ENCODE measurements around the gene CPNE7.

The CPNE7 gene

DNA sequence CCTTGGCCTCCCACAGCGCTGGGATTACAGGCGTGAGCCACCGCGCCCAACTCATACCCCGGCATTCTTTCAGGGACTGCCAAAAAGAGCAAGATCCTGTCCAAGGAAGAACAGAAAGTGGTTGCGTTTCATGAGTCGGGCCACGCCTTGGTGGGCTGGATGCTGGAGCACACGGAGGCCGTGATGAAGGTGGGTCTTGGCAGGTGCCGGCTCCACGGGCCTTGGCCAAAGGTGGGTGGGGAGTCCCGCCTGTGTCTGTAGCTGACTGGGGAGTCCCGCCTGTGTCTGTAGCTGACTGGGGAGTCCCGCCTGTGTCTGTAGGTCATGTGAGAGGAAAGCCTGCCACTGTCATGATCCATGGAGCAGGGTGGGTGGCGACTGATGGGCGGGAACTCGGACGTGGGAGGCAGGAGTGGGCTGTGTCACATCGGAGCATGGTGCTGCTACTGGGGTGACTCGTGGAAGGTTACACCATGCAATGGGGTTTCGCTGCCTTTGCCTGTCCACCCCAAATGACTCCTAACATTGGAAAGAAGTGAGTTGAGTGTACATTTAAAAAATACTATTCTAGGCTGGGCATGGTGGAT is 25.0 kb upstream of the CPNE7 start:
- no peak for FAIRE-seq

DNA sequence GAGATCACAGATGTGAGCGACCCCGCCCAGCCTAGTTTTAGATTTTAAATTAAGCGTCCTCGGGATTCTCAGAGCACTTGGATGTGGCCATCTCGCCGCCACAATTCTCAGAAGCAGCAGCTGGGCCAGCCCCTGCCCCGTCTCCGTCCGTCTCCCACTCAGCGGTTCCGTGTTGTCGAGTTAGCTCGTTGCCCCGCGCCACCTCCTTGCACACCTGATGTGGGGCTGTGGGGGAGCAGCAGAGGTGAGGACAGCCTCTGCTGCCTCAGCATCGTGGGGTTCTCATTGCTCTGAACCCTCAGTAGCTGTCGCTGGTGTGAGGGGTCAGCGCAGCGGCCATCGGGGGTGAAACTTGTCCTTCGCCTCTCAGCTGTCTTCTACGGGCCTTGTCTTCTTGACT is 23.2 kb upstream of the CPNE7 start:
- FAIRE-seq = no peak

DNA sequence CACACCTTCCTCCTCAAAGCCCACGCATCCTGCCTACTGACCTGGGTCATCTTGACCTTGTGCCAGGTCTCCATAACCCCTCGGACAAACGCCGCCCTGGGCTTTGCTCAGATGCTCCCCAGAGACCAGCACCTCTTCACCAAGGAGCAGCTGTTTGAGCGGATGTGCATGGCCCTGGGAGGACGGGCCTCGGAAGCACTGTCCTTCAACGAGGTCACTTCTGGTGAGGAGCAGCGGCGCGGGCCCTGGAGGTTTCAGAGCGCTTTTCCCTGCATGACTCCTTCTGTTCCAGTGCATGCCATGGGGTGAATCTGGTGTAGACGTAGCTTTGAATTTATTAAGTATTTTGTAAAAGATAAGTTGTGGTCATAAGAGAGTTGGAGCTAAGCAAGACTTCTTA is 22.6 kb upstream of the CPNE7 start:
- no peak for FAIRE-seq

DNA sequence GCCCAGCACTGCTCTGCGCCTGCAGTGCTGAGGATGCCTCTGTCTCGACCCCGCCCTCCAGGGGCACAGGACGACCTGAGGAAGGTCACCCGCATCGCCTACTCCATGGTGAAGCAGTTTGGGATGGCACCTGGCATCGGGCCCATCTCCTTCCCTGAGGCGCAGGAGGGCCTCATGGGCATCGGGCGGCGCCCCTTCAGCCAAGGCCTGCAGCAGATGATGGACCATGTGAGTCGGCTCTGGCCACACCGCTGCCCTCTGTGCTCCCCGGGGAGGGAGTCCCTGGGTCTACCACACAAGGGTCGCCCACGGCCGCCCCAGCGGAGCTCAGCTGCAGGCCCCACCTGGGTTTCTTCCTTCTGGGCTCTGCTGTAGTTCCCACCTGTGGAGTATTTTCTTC is 21.8 kb upstream of the CPNE7 start:
- no peak for FAIRE-seq

DNA sequence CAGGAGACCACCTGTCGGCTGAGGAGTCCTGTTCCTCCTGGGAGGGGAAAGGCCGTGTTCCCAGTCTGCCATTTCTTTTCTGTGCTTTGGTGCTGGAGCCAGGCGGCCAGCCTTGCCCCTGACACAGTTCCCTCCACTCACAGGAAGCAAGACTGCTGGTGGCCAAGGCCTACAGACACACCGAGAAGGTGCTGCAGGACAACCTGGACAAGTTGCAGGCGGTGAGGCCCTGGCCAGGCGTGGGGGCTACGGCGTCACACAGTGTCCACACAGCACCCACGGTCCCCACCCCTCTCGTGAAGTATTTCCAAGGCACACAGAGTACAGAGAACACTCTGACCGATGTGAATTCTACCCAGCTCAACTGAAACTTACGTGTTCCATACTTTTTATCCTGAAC is 21.2 kb upstream of the CPNE7 start:
- no peak for FAIRE-seq

DNA sequence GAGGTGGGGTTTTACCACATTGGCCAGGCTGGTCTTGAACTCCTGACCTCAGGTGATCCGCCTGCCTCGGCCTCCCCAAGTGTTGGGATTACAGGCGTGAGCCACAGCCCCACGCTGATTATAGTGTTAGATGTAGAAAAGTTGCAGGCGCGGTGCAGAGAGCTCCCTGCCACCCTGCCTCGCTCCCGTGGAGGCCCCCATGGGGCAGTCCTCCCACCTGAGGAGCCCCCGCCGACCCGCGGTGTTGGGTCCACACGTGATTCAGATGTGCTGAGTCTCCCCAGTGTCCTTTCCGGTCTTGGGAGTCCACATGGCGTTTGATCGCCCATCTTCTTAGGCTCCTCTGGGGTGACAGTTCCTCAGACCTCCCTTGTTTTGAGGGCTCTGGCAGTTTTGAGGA is 20.3 kb upstream of the CPNE7 start:
- no peak for FAIRE-seq

DNA sequence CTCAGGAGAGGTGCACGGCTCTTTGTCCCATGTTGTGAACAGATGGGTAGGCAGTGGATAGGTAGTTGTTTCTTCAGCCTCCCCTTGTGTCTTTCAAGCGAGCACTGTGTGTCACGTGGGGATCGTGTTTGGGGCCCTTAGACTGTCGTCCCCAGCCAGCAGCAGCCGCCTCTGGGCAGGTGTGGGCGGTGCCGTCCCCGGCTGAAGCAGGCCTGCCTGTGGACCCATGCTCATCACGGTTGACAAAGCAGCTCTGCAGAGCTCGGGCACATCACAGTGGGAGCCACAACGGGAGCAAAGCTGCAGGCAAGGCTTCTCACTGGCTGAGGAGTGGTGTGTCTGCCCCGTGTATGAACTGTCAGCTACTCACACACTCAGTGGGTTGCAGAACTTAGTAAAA is 19.8 kb upstream of the CPNE7 start:
- FAIRE-seq = no peak

DNA sequence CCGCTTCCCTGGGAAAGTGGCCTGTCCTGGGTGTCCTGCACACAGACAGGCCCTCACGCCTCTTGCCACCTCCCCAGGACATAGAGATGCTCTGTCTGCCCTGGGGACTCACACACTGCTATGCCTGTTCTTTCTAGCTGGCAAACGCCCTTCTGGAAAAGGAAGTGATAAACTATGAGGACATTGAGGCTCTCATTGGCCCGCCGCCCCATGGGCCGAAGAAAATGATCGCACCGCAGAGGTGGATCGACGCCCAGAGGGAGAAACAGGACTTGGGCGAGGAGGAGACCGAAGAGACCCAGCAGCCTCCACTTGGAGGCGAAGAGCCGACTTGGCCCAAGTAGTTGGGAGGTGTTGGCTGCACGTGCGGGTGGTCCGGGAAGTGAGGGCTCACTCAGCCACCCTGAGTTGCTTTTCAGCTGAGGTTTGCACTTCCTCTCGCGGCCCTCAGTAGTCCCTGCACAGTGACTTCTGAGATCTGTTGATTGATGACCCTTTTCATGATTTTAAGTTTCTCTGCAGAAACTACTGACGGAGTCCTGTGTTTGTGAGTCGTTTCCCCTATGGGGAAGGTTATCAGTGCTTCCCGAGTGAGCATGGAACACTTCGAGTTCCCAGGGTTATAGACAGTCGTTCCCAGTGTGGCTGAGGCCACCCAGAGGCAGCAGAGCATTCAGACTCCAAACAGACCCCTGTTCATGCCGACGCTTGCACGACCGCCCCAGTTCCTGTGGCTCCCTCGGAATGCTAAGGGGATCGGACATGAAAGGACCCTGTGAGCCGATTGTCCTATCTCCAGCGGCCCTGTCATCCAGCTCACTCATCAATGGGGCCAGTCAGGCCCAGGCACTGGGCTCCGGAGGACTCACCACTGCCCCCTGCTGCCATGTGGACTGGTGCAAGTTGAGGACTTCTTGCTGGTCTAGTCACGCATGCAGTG is 18.5 kb upstream of the CPNE7 start:
- FAIRE-seq = no peak

DNA sequence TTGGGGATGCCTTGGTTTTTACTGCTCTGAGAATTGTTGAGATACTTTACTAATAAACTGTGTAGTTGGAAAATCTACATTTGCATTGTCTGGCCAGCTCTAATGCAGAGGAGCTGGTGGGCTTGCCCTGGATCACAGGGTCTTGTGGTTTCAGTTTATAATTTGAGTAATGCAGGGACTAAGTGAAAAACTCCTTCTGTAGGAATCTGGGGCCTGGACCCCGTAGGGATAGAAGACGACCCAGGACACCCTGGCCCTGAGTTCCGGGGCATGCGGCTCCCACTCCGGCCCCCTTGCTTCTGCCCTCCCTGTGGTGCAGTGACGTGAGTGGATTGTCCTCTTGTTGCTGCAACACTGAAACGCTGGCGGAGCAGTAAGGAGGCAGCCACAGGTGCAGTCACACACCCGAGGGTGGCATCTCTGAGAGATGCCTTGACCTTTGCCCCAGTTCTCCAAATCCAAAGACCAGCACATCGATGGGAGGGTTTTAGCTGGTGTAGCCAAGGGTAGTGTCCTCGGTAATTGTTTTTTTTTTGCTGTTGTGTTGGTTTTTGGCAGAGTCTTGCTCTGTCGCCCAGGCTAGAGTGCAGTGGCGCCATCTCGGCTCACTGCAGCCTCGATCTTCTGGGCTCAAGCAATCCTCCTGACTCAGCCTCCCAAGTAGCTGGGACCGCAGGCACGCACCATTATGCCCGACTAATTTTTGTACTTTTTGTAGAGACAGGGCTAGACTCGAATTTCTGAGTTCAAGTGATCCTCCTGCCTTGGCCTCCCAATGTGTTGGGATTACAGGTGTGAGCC is 17.7 kb upstream of the CPNE7 start:
- FAIRE-seq = no peak

DNA sequence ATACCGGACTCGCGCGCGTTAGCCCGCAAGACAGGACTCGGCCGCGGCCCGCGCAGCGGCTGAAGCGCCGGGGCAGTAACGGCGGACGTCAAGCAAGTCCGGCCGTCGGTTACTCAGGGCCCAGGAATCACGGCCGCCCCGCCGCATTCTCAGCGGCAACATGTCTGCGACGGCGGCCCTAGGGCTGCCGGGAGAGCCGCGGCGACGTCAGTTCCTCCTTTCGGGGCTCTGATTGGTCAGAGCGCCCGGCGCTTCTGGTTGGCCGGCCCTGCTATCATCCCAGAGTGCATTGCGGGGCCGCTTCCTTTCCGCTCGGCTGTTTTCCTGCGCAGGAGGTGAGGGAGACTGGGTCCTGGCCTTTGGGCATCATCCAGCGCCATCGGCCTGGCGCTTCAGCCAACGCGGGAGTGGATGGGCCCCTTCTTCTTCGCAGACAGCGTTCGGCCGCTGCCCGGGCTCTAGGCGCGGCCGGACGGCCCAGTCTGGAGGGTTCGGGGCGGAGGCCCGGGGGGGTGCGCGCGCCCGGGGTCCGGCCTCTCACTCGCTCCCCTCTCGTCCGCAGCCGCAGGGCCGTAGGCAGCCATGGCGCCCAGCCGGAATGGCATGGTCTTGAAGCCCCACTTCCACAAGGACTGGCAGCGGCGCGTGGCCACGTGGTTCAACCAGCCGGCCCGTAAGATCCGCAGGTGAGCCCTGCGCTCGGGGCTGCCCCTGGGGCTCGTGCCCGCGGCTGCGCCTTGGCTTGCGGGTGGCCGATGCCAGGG is 15.0 kb upstream of the CPNE7 start, which contains the start of gene RPL13:
Gene RPL13, plus strand, starts transcription at position 305 of the 764 bp plus-strand sequence. Its CDS starts 278 bp downstream, at position 583.
- no peak for FAIRE-seq

DNA sequence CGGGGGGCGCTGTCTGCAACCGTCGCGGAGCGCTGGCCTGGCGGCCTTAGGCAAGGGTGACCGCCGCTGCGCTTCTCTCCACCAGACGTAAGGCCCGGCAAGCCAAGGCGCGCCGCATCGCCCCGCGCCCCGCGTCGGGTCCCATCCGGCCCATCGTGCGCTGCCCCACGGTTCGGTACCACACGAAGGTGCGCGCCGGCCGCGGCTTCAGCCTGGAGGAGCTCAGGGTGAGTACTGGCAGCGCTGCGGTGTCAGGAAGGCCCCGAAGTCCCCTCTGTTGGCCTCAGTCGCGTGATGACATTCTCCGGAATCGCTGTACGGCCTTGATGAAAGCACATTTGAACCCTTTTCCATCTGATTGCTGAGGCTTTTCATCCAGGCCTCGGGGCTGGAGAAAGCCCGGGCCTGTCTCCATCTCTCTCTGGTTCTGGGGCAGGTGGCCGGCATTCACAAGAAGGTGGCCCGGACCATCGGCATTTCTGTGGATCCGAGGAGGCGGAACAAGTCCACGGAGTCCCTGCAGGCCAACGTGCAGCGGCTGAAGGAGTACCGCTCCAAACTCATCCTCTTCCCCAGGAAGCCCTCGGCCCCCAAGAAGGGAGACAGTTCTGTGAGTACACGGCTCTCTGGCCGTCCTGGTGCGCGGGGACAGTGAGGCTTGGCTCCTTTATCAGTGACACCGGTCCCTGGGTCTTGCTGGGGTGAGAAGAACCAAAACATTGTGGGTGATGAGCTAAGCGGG is 14.2 kb upstream of the CPNE7 start:
- FAIRE-seq = no peak

DNA sequence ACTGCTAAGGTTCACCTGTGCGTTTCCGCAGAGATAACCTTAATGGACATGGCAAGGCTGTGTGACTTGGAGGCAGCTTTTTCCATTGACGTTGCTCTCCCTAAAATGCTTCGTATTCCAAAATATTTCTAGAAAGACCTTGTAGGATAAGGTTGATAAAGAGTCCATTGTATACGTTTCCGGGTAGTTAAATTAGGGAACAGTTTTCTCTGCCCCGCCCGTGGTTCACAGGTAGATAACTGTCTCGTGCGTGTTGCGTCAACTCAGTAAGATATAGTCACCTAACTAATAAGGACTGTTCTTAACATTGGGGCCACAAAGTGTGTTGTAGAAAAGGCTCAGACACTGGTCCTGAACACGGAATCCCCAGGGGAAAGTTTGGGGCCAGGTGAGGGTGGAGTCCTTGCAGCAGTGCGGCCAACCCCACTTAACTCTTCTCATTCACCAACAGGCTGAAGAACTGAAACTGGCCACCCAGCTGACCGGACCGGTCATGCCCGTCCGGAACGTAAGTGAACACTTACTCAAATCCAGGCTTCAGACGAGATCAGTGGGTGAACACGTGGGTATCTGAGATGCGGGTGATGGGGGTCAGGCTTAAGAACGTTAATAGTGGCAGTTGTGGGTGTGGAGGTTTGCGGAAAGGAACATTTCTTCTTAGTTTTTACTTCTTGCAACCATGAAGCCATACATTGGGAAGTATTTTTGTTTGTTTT is 13.5 kb upstream of the CPNE7 start:
- FAIRE-seq = no peak

DNA sequence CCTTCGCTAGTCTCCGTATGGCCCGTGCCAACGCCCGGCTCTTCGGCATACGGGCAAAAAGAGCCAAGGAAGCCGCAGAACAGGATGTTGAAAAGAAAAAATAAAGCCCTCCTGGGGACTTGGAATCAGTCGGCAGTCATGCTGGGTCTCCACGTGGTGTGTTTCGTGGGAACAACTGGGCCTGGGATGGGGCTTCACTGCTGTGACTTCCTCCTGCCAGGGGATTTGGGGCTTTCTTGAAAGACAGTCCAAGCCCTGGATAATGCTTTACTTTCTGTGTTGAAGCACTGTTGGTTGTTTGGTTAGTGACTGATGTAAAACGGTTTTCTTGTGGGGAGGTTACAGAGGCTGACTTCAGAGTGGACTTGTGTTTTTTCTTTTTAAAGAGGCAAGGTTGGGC is 12.6 kb upstream of the CPNE7 start:
- no peak for FAIRE-seq

DNA sequence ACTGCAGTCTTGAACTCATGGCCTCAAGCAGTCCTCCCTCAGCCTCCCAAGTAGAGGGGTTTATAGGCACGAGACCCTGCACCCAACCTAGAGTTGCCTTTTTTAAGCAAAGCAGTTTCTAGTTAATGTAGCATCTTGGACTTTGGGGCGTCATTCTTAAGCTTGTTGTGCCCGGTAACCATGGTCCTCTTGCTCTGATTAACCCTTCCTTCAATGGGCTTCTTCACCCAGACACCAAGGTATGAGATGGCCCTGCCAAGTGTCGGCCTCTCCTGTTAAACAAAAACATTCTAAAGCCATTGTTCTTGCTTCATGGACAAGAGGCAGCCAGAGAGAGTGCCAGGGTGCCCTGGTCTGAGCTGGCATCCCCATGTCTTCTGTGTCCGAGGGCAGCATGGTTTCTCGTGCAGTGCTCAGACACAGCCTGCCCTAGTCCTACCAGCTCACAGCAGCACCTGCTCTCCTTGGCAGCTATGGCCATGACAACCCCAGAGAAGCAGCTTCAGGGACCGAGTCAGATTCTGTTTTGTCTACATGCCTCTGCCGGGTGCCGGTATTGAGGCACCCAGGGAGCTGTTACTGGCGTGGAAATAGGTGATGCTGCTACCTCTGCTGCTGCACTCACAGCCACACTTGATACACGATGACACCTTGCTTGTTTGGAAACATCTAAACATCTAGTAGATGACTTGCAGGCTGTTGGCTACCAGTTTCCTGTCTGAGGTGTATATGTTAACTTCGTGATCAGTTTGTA is 11.7 kb upstream of the CPNE7 start:
- FAIRE-seq = no peak

DNA sequence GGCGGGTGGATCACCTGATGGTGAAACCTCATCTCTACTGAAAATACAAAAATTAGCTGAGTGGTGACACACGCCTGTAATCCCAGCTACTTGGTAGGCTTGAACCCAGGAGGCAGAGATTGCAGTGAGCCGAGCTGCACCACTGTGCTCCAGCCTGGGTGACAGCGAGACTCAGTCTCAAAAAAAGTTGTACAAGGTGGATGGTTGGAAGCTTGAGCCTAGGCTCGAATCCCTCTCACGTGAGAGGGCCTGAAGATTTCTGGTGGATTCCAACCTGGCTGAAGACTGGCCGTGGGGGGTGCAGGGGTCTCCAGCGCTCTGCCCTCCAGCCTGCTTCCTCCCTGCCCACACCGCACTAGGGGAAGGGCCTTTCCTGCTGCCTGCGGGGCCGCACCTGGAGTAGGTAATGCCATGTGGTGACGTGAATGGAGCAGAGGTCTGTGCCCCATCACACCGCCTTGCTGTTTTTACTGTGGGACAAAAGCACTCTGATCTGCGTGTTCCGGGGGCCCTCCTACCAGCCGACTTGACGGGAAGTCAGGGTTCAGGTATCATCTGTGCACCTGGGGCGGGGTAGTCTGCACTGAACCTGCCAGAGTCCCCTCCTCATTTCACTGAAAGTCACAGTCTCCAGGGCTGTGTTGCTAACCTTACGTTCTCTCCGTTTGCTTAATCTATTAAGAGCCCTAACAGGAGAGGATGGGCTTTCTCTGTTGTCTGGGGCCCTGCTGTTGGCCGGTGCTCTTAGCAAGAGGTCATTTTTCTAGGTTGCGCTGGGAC is 10.9 kb upstream of the CPNE7 start:
- FAIRE-seq = no peak

DNA sequence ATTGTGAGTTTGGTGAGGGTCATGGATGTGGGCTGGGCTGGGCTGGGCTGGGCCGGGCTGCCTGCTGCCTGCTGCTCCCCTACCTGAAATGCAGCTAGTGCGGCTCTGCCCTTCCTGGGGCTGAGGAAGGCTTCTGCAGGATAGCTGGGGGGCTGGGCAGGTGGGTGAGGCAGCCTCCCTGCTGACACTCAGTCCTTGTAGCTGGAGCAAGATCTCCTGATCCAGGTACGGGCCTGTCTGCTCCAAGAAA is 10.4 kb upstream of the CPNE7 start:
- FAIRE-seq = no peak

DNA sequence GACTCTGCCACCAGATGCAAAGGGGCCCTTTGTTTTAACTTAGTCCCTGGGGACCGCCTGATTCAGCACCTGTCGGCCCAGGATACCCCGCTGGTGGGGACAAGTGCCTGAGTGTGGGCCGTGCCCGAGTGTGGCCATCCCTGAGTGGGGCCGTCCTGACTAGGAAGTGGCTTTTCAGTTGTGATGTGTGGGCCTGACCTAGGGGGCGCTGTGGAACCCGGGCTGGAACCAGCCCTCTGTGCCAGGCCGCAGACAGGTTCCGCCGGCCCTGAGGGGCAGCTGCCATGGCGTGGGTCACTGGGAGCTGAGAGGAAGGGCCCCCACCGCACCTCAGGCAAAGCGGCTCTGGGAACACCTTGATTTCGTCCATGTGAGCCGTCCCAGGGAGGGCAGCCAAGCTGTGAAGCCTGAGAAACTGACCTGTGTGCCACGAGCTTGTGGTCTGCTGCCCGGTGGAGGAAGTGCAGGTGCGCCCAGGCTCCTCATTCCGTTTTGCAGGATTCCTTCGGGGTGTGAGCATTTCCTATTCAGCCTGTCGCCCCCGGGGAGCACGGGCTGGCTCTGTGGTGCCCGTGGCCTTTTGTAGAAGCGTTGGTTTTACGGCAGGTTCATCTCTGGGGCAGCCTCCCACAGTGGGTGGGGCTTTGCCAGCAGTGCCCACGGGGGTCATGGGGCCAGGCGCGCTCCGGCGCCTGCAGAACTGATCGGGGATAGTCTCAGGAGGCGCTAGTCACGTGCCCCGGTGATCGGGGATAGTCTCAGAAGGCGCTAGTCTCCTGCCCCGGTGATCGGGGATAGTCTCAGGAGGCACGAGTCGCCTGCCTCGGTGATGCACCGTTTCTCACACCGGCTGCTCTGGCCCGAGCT is 9.8 kb upstream of the CPNE7 start:
- FAIRE-seq = no peak

DNA sequence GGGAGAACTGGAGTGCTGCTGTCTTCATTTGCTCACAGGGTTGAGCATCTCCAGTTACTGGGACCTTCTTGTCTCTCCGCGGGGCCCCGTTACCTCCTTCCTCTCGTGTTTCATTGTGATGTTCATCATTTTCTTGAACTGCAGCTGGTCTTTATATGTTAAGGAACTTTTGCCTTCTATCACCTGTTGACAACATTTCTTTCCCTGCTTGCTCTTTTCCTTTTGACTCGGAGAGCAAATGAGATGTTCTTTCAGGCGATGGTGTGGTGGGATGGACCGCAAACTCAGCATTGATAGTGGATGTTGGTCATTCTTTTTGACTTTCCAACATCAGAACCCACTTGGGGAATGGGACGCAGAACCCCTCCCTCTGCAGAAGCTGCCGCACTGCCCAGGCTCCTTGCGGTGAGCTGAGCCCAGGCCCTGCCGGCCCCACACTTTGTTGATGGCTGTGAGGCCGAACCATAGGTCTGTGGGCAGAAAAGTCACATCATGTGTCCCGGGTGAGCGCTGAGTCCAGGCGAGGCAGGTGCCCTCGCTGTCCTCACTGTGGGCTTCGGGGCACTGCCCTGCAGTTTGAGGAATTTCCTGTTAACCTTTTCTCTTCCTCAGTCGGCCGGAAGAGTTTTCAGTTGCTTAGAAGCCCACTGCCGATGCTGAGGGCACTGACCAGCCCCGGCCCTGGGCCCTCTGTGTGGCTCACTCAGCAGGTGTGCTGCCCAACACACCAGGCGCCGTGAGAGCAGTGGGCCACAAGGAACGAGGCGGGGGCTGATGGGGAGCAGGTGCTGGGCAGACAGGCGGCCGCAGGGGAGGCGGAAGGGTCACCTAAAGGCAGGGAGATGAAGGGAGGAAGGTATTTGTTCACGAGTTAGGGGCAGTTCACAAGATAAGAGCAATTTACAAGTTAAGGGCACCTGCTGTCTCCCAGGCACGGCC is 7.6 kb upstream of the CPNE7 start:
- no peak for FAIRE-seq

Data from islet of Langerhans (tissue), 1 donor.